T-helper 2 cell treated with Interferon-gamma antibody and Interleukin-4, amounts not matched to agents 100 ng/mL and 5 ng/mL, for 36 hours (primary cell): ENCODE data around the gene SLAMF1. TPM values are rescaled to one million over a fixed set of nuclear protein-coding genes. Genes with fewer than 3 reads are reported as not detected.
"Not testable (repeated sequence)": the region's sequence is repeated elsewhere in the genome, so short reads cannot be mapped to it uniquely, and the experiment has no call there.

Experiments
- intact Hi-C: fragments of 100-400 bp; cut with micrococcal nuclease; formaldehyde crosslinking; loops from one replicate; pipeline ENCODE4 v1.15.1; 2023
- total RNA-seq: library from RNA; stranded (reverse); gene quantifications from 2 replicates; pipeline ENCODE4 v1.2.3, GENCODE V29; 2022

The SLAMF1 gene
- total RNA-seq, 1 donor from 2014 or later = 63.6 TPM

GRCh38 chr1:160607011-160607671 lies 39.7 kb downstream of the SLAMF1 start:
- intact Hi-C loops = loop anchor here (1.0 to 2.0 kb wide), 6 partner anchors 57 to 414 kb away; no protein-coding TSS in a partner anchor

GRCh38 chr1:160606611-160607010 lies 40.2 kb downstream of the SLAMF1 start:
- intact Hi-C loops = loop anchor here (1.0 to 2.0 kb wide), 6 partner anchors 56 to 414 kb away; no protein-coding TSS in a partner anchor

- intact Hi-C loops = loop anchor here (2.0 kb wide), 1 partner anchor 413 kb away; no protein-coding TSS in a partner anchor
Measured at GRCh38 chr1:160605792-160606479, 40.9 kb downstream of the SLAMF1 start.

GRCh38 chr1:160605205-160605604 lies 41.6 kb downstream of the SLAMF1 start:
- intact Hi-C loops = no loop called here

- intact Hi-C loops = no loop called here
Measured at GRCh38 chr1:160597705-160598104, 49.1 kb downstream of the SLAMF1 start.

- intact Hi-C loops = no loop called here
Measured at GRCh38 chr1:160597051-160597450, 49.8 kb downstream of the SLAMF1 start.

- intact Hi-C loops = no loop called here
Measured at GRCh38 chr1:160590488-160590887, 56.4 kb downstream of the SLAMF1 start.

GRCh38 chr1:160588468-160588867 lies 58.4 kb downstream of the SLAMF1 start:
- intact Hi-C loops = no loop called here

GRCh38 chr1:160584784-160585183 lies 62.1 kb downstream of the SLAMF1 start:
- intact Hi-C loops = no loop called here

GRCh38 chr1:160582976-160583375 lies 63.9 kb downstream of the SLAMF1 start:
- intact Hi-C loops = not testable (repeated sequence)

- intact Hi-C loops = no loop called here
Measured at GRCh38 chr1:160581961-160582360, 64.9 kb downstream of the SLAMF1 start.

GRCh38 chr1:160580221-160580812 lies 66.5 kb downstream of the SLAMF1 start:
- intact Hi-C loops = no loop called here

- intact Hi-C loops = loop anchor here (2.0 to 5.0 kb wide), 4 partner anchors 18 to 133 kb away; partner anchors contain the start of gene CD48
Measured at GRCh38 chr1:160579216-160579701, 67.6 kb downstream of the SLAMF1 start, which contains the start of gene CD84. CD84 (minus strand) TSS chr1:160579496; CDS start chr1:160579437, 59 bp downstream.

GRCh38 chr1:160578525-160579191 lies 68.2 kb downstream of the SLAMF1 start:
- intact Hi-C loops = loop anchor here (2.0 to 5.0 kb wide), 4 partner anchors 18 to 134 kb away; partner anchors contain the start of gene CD48

- intact Hi-C loops = loop anchor here (2.0 to 5.0 kb wide), 4 partner anchors 17 to 134 kb away; partner anchors contain the start of gene CD48
Measured at GRCh38 chr1:160578175-160578524, 68.7 kb downstream of the SLAMF1 start.

- intact Hi-C loops = loop anchor here (2.0 to 5.0 kb wide), 5 partner anchors 17 to 135 kb away; partner anchors contain the start of genes CD48 and SLAMF6
Measured at GRCh38 chr1:160577671-160578070, 69.2 kb downstream of the SLAMF1 start.

- intact Hi-C loops = loop anchor here (1.0 to 5.0 kb wide), 4 partner anchors 9 to 135 kb away; partner anchors contain the start of genes CD48 and SLAMF6
Measured at GRCh38 chr1:160576884-160577283, 70.0 kb downstream of the SLAMF1 start.

- intact Hi-C loops = loop anchor here (1.0 to 5.0 kb wide), 4 partner anchors 8 to 136 kb away; partner anchors contain the start of genes CD48 and SLAMF6
Measured at GRCh38 chr1:160576390-160576789, 70.5 kb downstream of the SLAMF1 start.

- intact Hi-C loops = loop anchor here (5.0 kb wide), 2 partner anchors 52 to 137 kb away; partner anchors contain the start of gene CD48
Measured at GRCh38 chr1:160575112-160575664, 71.7 kb downstream of the SLAMF1 start.

- intact Hi-C loops = no loop called here
Measured at GRCh38 chr1:160570840-160571239, 76.0 kb downstream of the SLAMF1 start.
